Liver (tissue), 9 donors: ENCODE measurements around the gene CLEC2A. TPM values are rescaled to one million over a fixed set of nuclear protein-coding genes. Genes with fewer than 3 reads are reported as not detected.

Source experiments
- DNase-seq: peaks from one replicate; pipeline ENCODE4 v3.0.0-alpha.2; 2017; ENCODE audit warnings: low spot score
- H3K27ac ChIP-seq, 2 donors: one replicate each; pipeline ENCODE4 v1.7.0; 2013; ENCODE audit warnings: inconsistent platforms in 2 of 2, low read length in 2 of 2, control low read depth in 1 of 2, low read depth in 1 of 2, mild to moderate bottlenecking in 1 of 2
- H3K27me3 ChIP-seq, 4 donors: one replicate each; pipeline versions ENCODE4 v1.6.1 to v1.7.0; 2013; ENCODE audit warnings: low read length in 3 of 4, inconsistent platforms in 1 of 4, mild to moderate bottlenecking in 1 of 4, moderate library complexity in 1 of 4; ENCODE audit not compliant: control insufficient read depth in 4 of 4, insufficient read depth in 4 of 4
- H3K36me3 ChIP-seq, 4 donors: one replicate each; pipeline versions ENCODE4 v1.6.1 to v1.7.0; 2013; ENCODE audit warnings: low read length in 3 of 4, mild to moderate bottlenecking in 3 of 4, low read depth in 1 of 4, moderate library complexity in 1 of 4; ENCODE audit not compliant: control insufficient read depth in 4 of 4, insufficient read depth in 3 of 4
- H3K4me1 ChIP-seq, 4 donors: one replicate each; pipeline versions ENCODE4 v1.6.1 to v1.7.0; 2013; ENCODE audit warnings: low read length in 3 of 4, mild to moderate bottlenecking in 3 of 4, moderate library complexity in 1 of 4; ENCODE audit not compliant: control insufficient read depth in 4 of 4, insufficient read depth in 4 of 4
- H3K4me3 ChIP-seq, 3 donors: one replicate each; pipeline versions ENCODE4 v1.6.1 to v1.7.0; 2013; ENCODE audit warnings: low read length in 3 of 3, control low read depth in 1 of 3, low read depth in 1 of 3, mild to moderate bottlenecking in 1 of 3
- H3K9ac ChIP-seq, 2 donors: one replicate each; pipeline ENCODE4 v1.7.0; 2013; ENCODE audit warnings: low read length in 2 of 2, mild to moderate bottlenecking in 2 of 2, moderate library complexity in 2 of 2, control low read depth in 1 of 2, low read depth in 1 of 2
- H3K9me3 ChIP-seq, 4 donors: one replicate each; pipeline versions ENCODE4 v1.6.1 to v1.7.0; 2013; ENCODE audit warnings: low read length in 3 of 4; ENCODE audit not compliant: control insufficient read depth in 4 of 4
- ATF3 ChIP-seq: IDR thresholded peaks from 2 replicates; pipeline ENCODE4 v1.6.1; 2016; ENCODE audit warnings: antibody characterized with exemption
- CTCF ChIP-seq: fragments of 150-350 bp; IDR thresholded peaks from 2 replicates; pipeline ENCODE4 v1.5.1; 2017; ENCODE audit warnings: improper control_type of control experiment, low read depth, low read length; ENCODE audit not compliant: missing input control
- EGR1 ChIP-seq, 2 donors: IDR thresholded peaks; 2 replicates each; pipeline ENCODE4 v1.6.1; 2016 to 2018; ENCODE audit warnings: antibody characterized with exemption in 2 of 2, low read depth in 2 of 2
- FOXA1 ChIP-seq: IDR thresholded peaks from 2 replicates; pipeline ENCODE4 v1.6.1; 2016; ENCODE audit warnings: antibody characterized with exemption
- GABPA ChIP-seq, 2 donors: IDR thresholded peaks in 1 of 2; conservative IDR thresholded peaks in 1 of 2; 2 replicates each; pipeline ENCODE4 v1.6.1; 2016; ENCODE audit warnings: antibody characterized with exemption in 2 of 2, mild to moderate bottlenecking in 1 of 2, moderate library complexity in 1 of 2
- JUND ChIP-seq, 2 donors: IDR thresholded peaks; 2 replicates each; pipeline ENCODE4 v1.6.1; 2016; ENCODE audit warnings: antibody characterized with exemption in 2 of 2
- NR2F2 ChIP-seq: IDR thresholded peaks from 2 replicates; pipeline ENCODE4 v1.6.1; 2016; ENCODE audit warnings: antibody characterized with exemption
- RAD21 ChIP-seq, 2 donors: IDR thresholded peaks; 2 replicates each; pipeline ENCODE4 v1.6.1; 2016; ENCODE audit warnings: antibody characterized with exemption in 2 of 2, mild to moderate bottlenecking in 2 of 2
- REST ChIP-seq: IDR thresholded peaks from 2 replicates; pipeline ENCODE4 v1.6.1; 2016; ENCODE audit warnings: antibody characterized with exemption, mild to moderate bottlenecking
- RXRA ChIP-seq, 2 donors: IDR thresholded peaks; 2 replicates each; pipeline ENCODE4 v1.6.1; 2017 to 2018; ENCODE audit warnings: antibody characterized with exemption in 2 of 2, mild to moderate bottlenecking in 1 of 2
- SP1 ChIP-seq: IDR thresholded peaks from 2 replicates; pipeline ENCODE4 v1.6.1; 2018; ENCODE audit warnings: antibody characterized with exemption, mild to moderate bottlenecking
- ZBTB33 ChIP-seq: IDR thresholded peaks from 2 replicates; pipeline ENCODE4 v1.6.1; 2016; ENCODE audit warnings: antibody characterized with exemption
- WGBS: extraction: QIAGEN DNeasy Blood & Tissue Kit; methylation state at CpG from one replicate; pipeline ENCODE4 v1.1.7; 2013; 5-methylcytosine and 5-hydroxymethylcytosine counted together
- polyA plus RNA-seq, 2 donors: library from polyadenylated mRNA; stranded (reverse) in 1 of 2; unstranded in 1 of 2; fragments of 200-250 nt in 1 of 2; fragments of >200 nt in 1 of 2; fragmentation: Nextera tagmentation in 1 of 2; extraction: Ambion mirVana in 1 of 2; gene quantifications; one replicate each; pipeline versions ENCODE4 v1.2.1 to v1.2.3, GENCODE V29; 2013 to 2015
- total RNA-seq, 2 donors: library from RNA; depleted of rRNA; stranded (reverse); fragments of >200 nt; gene quantifications; one replicate each; pipeline ENCODE4 v1.2.3, GENCODE V29; 2014
- donor health status: healthy.
- donor health status: healthy.
- donor health status: healthy.
- donor health status: healthy.
- donor health status: healthy.

CLEC2A gene
- total RNA-seq: not detected
- not detected for polyA plus RNA-seq

GRCh38 chr12:9932270-9932669, at the start of gene CLEC2A:
Gene CLEC2A, minus strand, starts transcription at chr12:9932370. Its CDS starts 41 bp downstream, at chr12:9932329.
- no peaks in the 10 kb centered on the region for H3K4me1 ChIP-seq
- 84% methylated on average over 6 of the region's 6 CpGs for WGBS
- TF ChIP-seq JUND (IDR thresholded peaks at IDR 0.05): no peak
- TF ChIP-seq RAD21 (IDR thresholded peaks at IDR 0.05): no peak
- TF ChIP-seq CTCF: no peak
- no peak for TF ChIP-seq SP1
- no peak for TF ChIP-seq EGR1 (IDR thresholded peaks at IDR 0.05; ENCODE audit: low read depth in 2 of 2)
- TF ChIP-seq ATF3: no peak
- no peak for TF ChIP-seq FOXA1
- no peak for TF ChIP-seq NR2F2
- TF ChIP-seq GABPA (IDR thresholded peaks at IDR 0.05 in 1 of 2, conservative IDR thresholded peaks at IDR 0.05 in 1 of 2): no peak
- TF ChIP-seq RXRA (IDR thresholded peaks at IDR 0.05): no peak
- no peak for TF ChIP-seq ZBTB33
- DNase-seq: no peak
- H3K4me3 ChIP-seq: no peak within 1 kb of the TSS
- H3K27ac ChIP-seq: no peak within 1 kb of the TSS
- H3K9me3 ChIP-seq: no peaks in the 10 kb centered on the region
- no peak within 1 kb of the TSS for H3K9ac ChIP-seq
- no peaks in the 10 kb centered on the region for H3K27me3 ChIP-seq
- no peaks in the 10 kb centered on the region for H3K36me3 ChIP-seq

- Histone ChIP-seq H3K27me3 (peaks cover 0 to 3% (median 0%) of the 10 kb centered on the region in 4 donors), H3K9ac (no peak overlapping the region), H3K27ac (no peak overlapping the region), H3K4me3 (no peak overlapping the region), H3K36me3 (no peaks in the 10 kb centered on the region), H3K4me1 (no peaks in the 10 kb centered on the region), H3K9me3 (no peaks in the 10 kb centered on the region)
- TF ChIP-seq RXRA (IDR thresholded peaks at IDR 0.05) (no peak), REST (no peak), ZBTB33 (no peak)
- DNase-seq: no peak
- 81% methylated on average over 3 of the region's 3 CpGs for WGBS
Observed at GRCh38 chr12:9980126-9980525, 48.0 kb upstream of the CLEC2A start.
